Measurements from ENCODE around the gene SETMAR. TPM values are rescaled to one million over a fixed set of nuclear protein-coding genes. Genes with fewer than 3 reads are reported as not detected.
A peak's percentile ranks its signal among the peaks of the same experiment; 100 is the strongest.

SETMAR gene
- total and polyA plus RNA-seq, 5 donors, result 13.1 to 18.4 (median 18.1) TPM

DNA sequence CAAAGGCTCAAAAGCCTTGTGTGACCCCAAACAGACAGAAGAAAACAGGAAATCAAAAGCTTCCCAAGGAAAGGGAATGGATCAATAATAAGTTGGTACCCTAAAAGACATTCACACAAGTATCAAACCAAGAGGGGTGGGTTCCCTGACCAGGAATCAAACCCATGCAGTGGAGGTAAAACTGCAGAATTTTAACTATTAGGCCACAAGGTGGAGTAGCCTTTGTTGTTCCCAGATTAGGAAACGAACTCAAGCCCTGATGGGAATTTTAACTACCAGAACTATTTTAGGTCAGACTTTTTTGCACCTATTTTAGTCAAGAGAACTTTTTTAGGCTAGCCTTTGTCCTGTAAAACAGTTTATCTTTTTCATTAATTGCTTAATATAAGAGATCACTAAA lies 31.4 kb downstream of the SETMAR start:
- no peak for DNase-seq
- Histone ChIP-seq H3K4me3 (ENCODE audit: low read length) (no peak overlapping the region), H3K4me1 (ENCODE audit: control insufficient read depth, insufficient read depth, low read length) (no peaks in the 10 kb centered on the region), H3K27ac (ENCODE audit: low read length) (no peak overlapping the region), H3K9me3 (ENCODE audit: control insufficient read depth, low read length) (no peaks in the 10 kb centered on the region), H3K27me3 (ENCODE audit: control insufficient read depth, insufficient read depth) (no peaks in the 10 kb centered on the region)
- intact Hi-C loops (cut with DNase I), result no loop called here
- 34% methylated on average over 1 of the region's 1 CpG for WGBS
- ATAC-seq, result no peak

DNA sequence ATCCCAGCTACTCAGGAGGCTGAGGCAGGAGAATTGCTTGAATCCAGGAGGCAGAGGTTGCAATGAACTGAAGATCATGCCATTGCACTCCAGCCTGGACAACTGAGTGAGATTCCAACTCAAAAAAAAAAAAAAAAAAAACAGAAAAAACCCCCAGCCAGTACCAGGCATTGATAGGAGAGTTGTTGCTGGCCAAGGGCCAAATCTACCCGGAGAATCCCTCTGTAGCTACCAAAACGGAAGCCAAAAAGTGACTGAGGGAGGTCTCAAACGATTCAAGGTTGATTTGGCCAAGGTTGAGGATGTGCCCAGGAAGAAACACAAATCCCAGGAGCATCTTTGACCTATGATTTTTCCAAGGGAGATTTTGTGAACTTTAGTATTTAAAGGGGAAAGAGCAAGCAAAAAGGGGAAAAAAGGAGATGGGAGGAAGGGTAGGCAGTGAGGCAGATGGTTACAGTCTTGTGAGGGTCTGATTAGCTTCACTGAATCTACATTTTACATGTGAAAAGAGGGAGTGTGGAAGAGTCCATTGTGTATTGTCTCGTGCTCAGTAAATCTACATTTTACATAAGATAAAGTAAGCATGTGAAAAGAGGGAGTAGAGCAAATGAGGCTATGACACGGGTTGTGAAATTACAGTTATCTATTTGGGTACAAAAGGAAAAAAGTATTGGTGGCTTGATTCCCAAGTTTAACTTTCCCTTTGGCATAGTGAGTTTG lies 32.8 kb downstream of the SETMAR start:
- Histone ChIP-seq H3K4me3 (ENCODE audit: low read length) (no peak overlapping the region), H3K4me1 (ENCODE audit: control insufficient read depth, insufficient read depth, low read length) (no peaks in the 10 kb centered on the region), H3K27me3 (ENCODE audit: control insufficient read depth, insufficient read depth) (no peaks in the 10 kb centered on the region), H3K27ac (ENCODE audit: low read length) (no peak overlapping the region), H3K9me3 (ENCODE audit: control insufficient read depth, low read length) (no peaks in the 10 kb centered on the region)
- intact Hi-C loops (cut with DNase I), result no loop called here
- no peak for ATAC-seq
- DNase-seq, result no peak
- 50% methylated on average over 5 of the region's 5 CpGs for WGBS

DNA sequence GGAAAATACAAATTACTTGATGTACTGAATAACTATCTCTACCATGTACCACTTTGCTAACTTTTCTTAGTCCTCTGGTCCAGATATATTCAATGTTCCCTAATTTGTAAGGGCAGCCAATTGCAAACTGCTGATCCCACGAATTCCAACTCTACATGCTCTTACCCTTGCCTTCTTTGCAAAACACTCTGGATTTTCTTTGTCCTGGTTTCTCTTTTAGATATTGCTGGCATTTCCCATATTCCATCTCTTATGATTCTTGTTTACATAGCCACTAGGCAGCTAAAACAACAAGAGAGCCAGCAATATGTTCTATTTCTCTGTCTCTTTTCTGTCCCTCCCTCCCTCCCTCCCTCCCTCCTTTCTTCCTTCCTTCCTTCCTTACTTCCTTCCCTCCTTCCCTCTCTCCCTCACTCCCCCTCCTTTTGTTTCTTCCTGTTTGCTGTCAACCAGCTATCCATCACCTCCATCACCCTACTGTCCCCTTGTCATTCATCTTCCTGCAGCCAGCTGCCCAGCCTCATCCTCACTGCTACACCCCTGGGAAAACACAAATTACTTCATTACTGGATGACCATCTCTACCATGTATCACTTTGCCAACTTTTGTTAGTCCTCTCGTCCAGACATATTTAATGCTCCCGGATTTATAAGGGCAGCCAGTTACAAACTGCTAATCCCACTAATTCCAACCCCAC lies 33.8 kb downstream of the SETMAR start:
- Histone ChIP-seq H3K27ac (ENCODE audit: low read length) (no peak overlapping the region), H3K27me3 (ENCODE audit: control insufficient read depth, insufficient read depth) (no peaks in the 10 kb centered on the region), H3K9me3 (ENCODE audit: control insufficient read depth, low read length) (no peaks in the 10 kb centered on the region), H3K4me3 (ENCODE audit: low read length) (no peak overlapping the region), H3K4me1 (ENCODE audit: control insufficient read depth, insufficient read depth, low read length) (no peaks in the 10 kb centered on the region)
- intact Hi-C loops (cut with DNase I), result no loop called here
- DNase-seq (no peak), ATAC-seq (no peak)
- WGBS, result 44% methylated on average over 3 of the region's 3 CpGs

DNA sequence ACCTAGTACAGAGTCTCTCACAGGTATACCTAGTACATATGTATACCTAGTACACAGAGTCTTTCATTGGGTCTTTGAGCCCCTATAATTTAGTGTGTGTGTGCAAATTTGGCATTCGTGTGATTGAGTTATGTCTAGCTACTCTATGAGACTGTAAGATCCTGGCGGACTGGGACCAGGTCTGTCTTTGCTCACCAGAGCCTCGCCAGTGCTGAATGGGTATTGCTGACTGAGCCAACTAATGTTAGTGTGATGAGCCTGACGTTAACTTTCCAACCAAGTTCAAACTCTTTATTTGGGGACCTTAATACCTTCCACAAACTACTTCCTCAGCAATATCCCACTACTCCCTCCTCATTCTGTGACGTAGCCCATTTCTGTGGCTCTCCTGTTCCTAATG lies 35.6 kb downstream of the SETMAR start:
- no peaks in the 10 kb centered on the region for H3K4me1 ChIP-seq (ENCODE audit: control insufficient read depth, insufficient read depth, low read length)
- intact Hi-C loops (cut with DNase I), result no loop called here
- DNase-seq (no peak), ATAC-seq (no peak)
- H3K9me3 ChIP-seq (ENCODE audit: control insufficient read depth, low read length), result no peaks in the 10 kb centered on the region
- whole genome bisulfite sequencing, result 93% methylated on average over 5 of the region's 5 CpGs
- no peak overlapping the region for H3K27ac ChIP-seq (ENCODE audit: low read length)
- no peaks in the 10 kb centered on the region for H3K27me3 ChIP-seq (ENCODE audit: control insufficient read depth, insufficient read depth)
- no peak overlapping the region for H3K4me3 ChIP-seq (ENCODE audit: low read length)

DNA sequence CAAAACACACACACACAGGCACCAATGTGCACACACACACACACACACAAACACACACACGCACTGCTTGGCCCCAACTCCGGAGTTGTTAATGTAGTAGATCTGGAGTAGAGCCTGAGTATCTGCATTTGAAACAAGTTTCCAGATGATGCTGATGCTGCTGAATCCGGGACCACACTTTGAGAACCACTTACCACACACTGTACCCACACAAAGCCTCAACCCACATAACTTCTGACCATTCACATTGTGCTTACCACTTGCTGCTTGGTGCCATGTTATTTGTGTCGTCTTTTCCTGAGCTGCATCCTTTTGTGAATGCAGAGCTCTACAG lies 36.9 kb downstream of the SETMAR start:
- WGBS, result 95% methylated on average over 4 of the region's 4 CpGs
- DNase-seq (no peak), ATAC-seq (no peak)
- H3K4me1 ChIP-seq (ENCODE audit: control insufficient read depth, insufficient read depth, low read length), result no peaks in the 10 kb centered on the region
- intact Hi-C loops (cut with DNase I), result no loop called here
- H3K27me3 ChIP-seq (ENCODE audit: control insufficient read depth, insufficient read depth), result no peaks in the 10 kb centered on the region
- H3K9me3 ChIP-seq (ENCODE audit: control insufficient read depth, low read length), result no peaks in the 10 kb centered on the region
- H3K4me3 ChIP-seq (ENCODE audit: low read length), result no peak overlapping the region
- no peak overlapping the region for H3K27ac ChIP-seq (ENCODE audit: low read length)

DNA sequence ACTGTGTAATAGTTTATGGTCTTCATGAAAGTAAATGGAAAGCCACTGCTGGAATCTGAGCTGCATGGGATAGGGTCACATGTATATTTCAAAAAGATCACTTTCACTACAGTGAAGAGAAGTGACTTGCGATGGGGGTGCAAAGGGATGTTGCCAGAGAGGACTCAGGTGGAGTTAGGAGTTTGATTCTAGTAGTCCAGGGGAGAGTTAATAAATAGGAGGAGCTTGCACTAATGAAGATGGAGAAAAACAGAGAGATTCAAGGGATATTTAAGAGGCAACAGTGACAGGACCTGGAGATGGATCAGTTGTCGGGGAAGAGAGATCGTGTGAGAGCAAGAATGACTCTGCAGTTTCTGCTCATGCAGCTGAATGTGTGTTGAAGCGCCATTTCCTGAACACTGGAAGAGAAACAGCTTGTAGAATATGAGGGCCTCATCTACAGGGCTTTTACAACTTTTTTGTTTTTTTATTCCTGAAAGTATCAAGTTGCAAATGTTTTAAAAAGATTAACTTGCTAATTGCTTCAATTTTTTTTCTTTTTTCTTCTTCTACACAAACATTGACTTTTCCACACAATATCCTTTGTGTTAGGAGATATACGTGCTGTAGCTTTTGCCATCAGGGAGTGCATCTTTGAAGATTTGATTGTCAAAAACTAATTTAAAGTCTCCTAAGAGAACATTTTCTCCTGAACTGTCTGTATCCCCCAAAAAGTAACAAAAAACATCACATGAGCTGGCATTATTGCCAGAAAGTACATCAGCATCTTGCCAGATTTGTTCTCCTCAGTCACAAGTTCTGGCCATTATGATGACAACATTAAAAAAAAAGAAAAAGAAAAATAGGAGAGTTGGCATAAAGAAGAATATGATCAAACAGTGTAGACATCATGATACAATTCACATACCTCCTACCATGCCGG lies 37.5 kb downstream of the SETMAR start:
- ATAC-seq (peak; percentile 59 to 74), DNase-seq (no peak)
- intact Hi-C loops (cut with DNase I), result no loop called here
- H3K27me3 ChIP-seq (ENCODE audit: control insufficient read depth, insufficient read depth), result no peaks in the 10 kb centered on the region
- H3K9me3 ChIP-seq (ENCODE audit: control insufficient read depth, low read length), result no peaks in the 10 kb centered on the region
- 57% methylated on average over 6 of the region's 6 CpGs for WGBS
- no peaks in the 10 kb centered on the region for H3K4me1 ChIP-seq (ENCODE audit: control insufficient read depth, insufficient read depth, low read length)
- no peak overlapping the region for H3K27ac ChIP-seq (ENCODE audit: low read length)
- no peak overlapping the region for H3K4me3 ChIP-seq (ENCODE audit: low read length)

DNA sequence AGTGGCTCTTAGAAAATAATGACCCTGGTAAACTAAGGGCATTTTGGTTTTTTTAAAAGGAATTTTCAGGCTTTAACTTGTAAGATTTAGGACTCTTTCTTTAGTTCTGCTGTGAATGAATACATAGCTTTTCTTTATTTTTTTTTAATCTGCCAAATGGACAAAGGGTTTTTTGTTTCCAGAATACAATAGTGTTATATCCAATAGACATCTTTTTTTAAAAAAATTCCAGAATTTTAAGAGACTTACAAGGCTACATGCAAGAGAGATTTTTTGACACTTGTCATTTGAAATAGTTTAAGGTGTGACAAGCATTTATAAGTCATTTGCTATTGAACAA lies 38.1 kb downstream of the SETMAR start:
- no peaks in the 10 kb centered on the region for H3K27me3 ChIP-seq (ENCODE audit: control insufficient read depth, insufficient read depth)
- DNase-seq (no peak), ATAC-seq (no peak)
- H3K4me1 ChIP-seq (ENCODE audit: control insufficient read depth, insufficient read depth, low read length), result no peaks in the 10 kb centered on the region
- intact Hi-C loops (cut with DNase I), result no loop called here
- no peak overlapping the region for H3K27ac ChIP-seq (ENCODE audit: low read length)
- H3K4me3 ChIP-seq (ENCODE audit: low read length), result no peak overlapping the region
- H3K9me3 ChIP-seq (ENCODE audit: control insufficient read depth, low read length), result no peaks in the 10 kb centered on the region

DNA sequence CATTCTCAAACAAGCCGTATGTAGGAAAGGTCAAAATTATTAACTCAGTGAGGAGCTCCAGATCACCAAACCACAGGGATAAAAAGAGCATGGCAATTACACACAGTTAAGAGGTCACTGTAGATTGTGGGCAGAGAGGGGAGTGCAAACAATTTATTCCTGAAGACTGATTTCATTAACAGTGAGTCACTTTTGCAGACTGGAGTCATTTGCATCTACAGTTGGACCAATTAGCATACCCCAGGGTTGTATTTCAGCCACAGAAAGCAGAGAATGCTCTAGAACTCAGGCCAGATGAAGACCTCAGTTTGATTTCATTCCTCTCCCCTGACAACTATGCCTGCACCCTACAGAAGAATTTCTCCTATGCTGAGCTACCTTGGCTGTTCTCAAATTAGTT lies 40.1 kb downstream of the SETMAR start:
- H3K9me3 ChIP-seq (ENCODE audit: control insufficient read depth, low read length), result no peaks in the 10 kb centered on the region
- 89% methylated on average over 1 of the region's 1 CpG for WGBS
- intact Hi-C loops (cut with DNase I), result no loop called here
- no peak for ATAC-seq
- H3K4me1 ChIP-seq (ENCODE audit: control insufficient read depth, insufficient read depth, low read length), result no peaks in the 10 kb centered on the region
- no peak overlapping the region for H3K4me3 ChIP-seq (ENCODE audit: low read length)
- no peaks in the 10 kb centered on the region for H3K27me3 ChIP-seq (ENCODE audit: control insufficient read depth, insufficient read depth)
- DNase-seq, result no peak
- no peak overlapping the region for H3K27ac ChIP-seq (ENCODE audit: low read length)

DNA sequence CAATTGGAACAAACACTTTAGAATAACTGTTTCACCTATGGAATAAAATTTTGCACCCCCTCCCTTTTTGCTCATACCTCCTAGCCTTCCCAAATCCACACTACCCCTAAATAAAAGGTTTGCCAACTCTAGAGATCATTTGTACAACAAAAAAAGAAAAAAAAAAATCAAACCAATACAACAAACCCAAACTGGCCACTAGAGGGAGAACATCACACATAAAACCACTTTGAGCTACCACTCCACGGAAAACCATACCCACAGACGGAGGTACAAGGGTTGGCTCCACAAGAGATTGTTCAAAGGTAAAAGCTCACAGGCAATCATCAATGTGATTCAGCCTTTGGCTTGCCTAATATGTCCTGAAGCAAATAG lies 47.6 kb downstream of the SETMAR start:
- H3K27ac ChIP-seq (ENCODE audit: low read length), result no peak overlapping the region
- peak; percentile 90 to 92 for ATAC-seq
- H3K9me3 ChIP-seq (ENCODE audit: control insufficient read depth, low read length), result no peaks in the 10 kb centered on the region
- no peaks in the 10 kb centered on the region for H3K27me3 ChIP-seq (ENCODE audit: control insufficient read depth, insufficient read depth)
- intact Hi-C loops (cut with DNase I), result loop anchor here (2.0 to 10.0 kb wide), 4 partner anchors 114 to 282 kb away; partner anchors contain the start of genes ITPR1 (in 1 of the 4) and SUMF1 (in 1 of the 4)
- no peaks in the 10 kb centered on the region for H3K4me1 ChIP-seq (ENCODE audit: control insufficient read depth, insufficient read depth, low read length)
- peak overlapping the region; percentile 60 for H3K4me3 ChIP-seq (ENCODE audit: low read length)
- WGBS, result under 1% methylated on average over 2 of the region's 2 CpGs
- no peak for DNase-seq

DNA sequence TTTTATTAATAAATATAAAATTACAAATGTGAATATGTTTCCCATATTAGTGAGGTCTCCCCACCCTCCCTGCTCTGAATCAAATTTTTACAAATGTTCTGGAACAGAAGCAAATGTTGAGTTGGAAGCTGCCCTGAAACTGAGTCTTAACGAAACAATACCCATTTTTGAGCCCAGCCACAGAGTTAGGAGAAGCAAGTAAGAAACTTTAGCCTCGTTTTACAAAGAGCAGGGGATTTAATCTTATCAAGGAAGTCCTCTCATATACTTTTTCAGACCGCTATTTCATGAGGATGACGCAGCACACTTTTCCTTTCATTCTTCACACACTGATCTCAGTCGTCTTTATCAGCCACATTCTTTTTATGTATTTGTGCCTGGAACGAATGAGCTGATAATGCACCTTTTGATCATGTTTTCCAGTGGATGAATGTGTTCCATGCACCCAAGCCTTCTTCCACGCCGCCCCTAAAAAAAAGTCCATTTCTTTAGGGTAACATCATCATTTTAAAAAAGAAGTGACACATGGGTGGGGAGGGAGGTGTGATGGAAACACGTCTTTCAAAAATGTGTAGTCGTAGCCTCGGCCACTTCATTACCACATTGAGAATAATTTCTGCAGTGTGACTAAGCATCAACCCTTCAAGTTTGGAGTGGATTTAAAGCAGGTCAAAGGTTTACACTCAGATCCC lies 48.1 kb downstream of the SETMAR start:
- ATAC-seq (peak; percentile 63 to 75), DNase-seq (no peak)
- WGBS, result 21% methylated on average over 11 of the region's 11 CpGs
- intact Hi-C loops (cut with DNase I), result loop anchor here (2.0 to 10.0 kb wide), 4 partner anchors 113 to 281 kb away; partner anchors contain the start of genes ITPR1 (in 1 of the 4) and SUMF1 (in 1 of the 4)
- Histone ChIP-seq H3K4me3 (ENCODE audit: low read length) (peak overlapping the region; percentile 60), H3K27me3 (ENCODE audit: control insufficient read depth, insufficient read depth) (no peaks in the 10 kb centered on the region), H3K9me3 (ENCODE audit: control insufficient read depth, low read length) (no peaks in the 10 kb centered on the region), H3K4me1 (ENCODE audit: control insufficient read depth, insufficient read depth, low read length) (no peaks in the 10 kb centered on the region), H3K27ac (ENCODE audit: low read length) (no peak overlapping the region)

Measured in right cardiac atrium (tissue), 5 donors.